HepG2 (cell line): ENCODE measurements around the gene KRT1. TPM values are rescaled to one million over a fixed set of nuclear protein-coding genes. Genes with fewer than 3 reads are reported as not detected.

ENCODE experiments used
- ATAC-seq: fragments of 200-7000 bp; cut with Tn5 transposase; 3 replicates; pipeline ENCODE4 v1.9.1; 2020; ENCODE audit warnings: mild to moderate bottlenecking, moderate library complexity
- BruUV-seq: library from RNA; stranded (reverse); fragments of 400-500 nt; replicated peaks from 2 replicates; lab custom pipeline; 2021; lab: Mats Ljungman, UMichigan
- CTCF ChIA-PET: fragments of 300-600 bp; formaldehyde crosslinking; extraction: SDS; loops from one replicate; lab custom pipeline; 2021; ENCODE audit warnings: low total read pairs, inconsistent platforms, low intra/inter-chr PET ratio; lab: Yijun Ruan, JAX
- POLR2A ChIA-PET: fragments of 350-600 bp; sonication (Branson Sonifier 250); formaldehyde crosslinking; loops from one replicate; lab custom pipeline; 2020; ENCODE audit warnings: antibody characterized with exemption, inconsistent platforms; lab: Yijun Ruan, JAX
- DNase-seq: peaks from one replicate; pipeline ENCODE4 v3.0.0-alpha.2; 2015; ENCODE audit warnings: low spot score
- FAIRE-seq: peaks from 3 replicates; lab custom pipeline; 2011; peaks lifted over from hg19 to GRCh38; lab: Jason Lieb, UNC
- H2AFZ ChIP-seq: one replicate; pipeline ENCODE4 v1.6.1; 2011; ENCODE audit warnings: low read length, inconsistent platforms
- H3K27ac ChIP-seq: fragments of 300-600 bp; 3 replicates; pipeline ENCODE4 v1.8.0; 2011; ENCODE audit warnings: mixed run types, mild to moderate bottlenecking, mixed read lengths, low read length, inconsistent platforms; ENCODE audit not compliant: insufficient read depth; ENCODE audit errors: extremely low read length
- H3K27me3 ChIP-seq, 2 experiments: fragments of 200-600 bp in 1 of 2; 2 replicates in 1 of 2; 3 replicates in 1 of 2; pipeline versions ENCODE4 v1.6.0 to v1.8.0; 2011; ENCODE audit warnings: low read length in 2 of 2, mild to moderate bottlenecking in 2 of 2, moderate library complexity in 2 of 2, inconsistent platforms in 1 of 2; ENCODE audit not compliant: insufficient read depth in 2 of 2, control insufficient read depth in 1 of 2
- H3K36me3 ChIP-seq, 2 experiments: fragments of 200-600 bp in 1 of 2; replicated peaks in 1 of 2; 2 replicates in 1 of 2; 3 replicates in 1 of 2; pipeline versions ENCODE4 v1.5.1 to v1.8.0; 2011; ENCODE audit warnings: low read length in 2 of 2, inconsistent platforms in 1 of 2; ENCODE audit not compliant: insufficient read depth in 2 of 2, control insufficient read depth in 1 of 2
- H3K4me1 ChIP-seq: 2 replicates; pipeline ENCODE4 v1.5.1; 2012; ENCODE audit warnings: low read length, inconsistent platforms; ENCODE audit not compliant: insufficient read depth
- H3K4me2 ChIP-seq: 2 replicates; pipeline ENCODE4 v1.6.0; 2011; ENCODE audit warnings: low read depth, low read length, inconsistent platforms
- H3K4me3 ChIP-seq, 3 experiments: fragments of 200-600 bp in 1 of 3; sonication (generic), shearing (Covaris generic) in 1 of 3; replicated peaks in 1 of 3; 2 replicates each; pipeline ENCODE4 v1.5.1; 2011 to 2016; ENCODE audit warnings: low read length in 3 of 3, inconsistent platforms in 2 of 3, low read depth in 2 of 3, mild to moderate bottlenecking in 2 of 3, control low read depth in 1 of 3, mixed read lengths in 1 of 3; ENCODE audit not compliant: insufficient read depth in 1 of 3
- H3K79me2 ChIP-seq: one replicate; pipeline ENCODE4 v1.6.1; 2011; ENCODE audit warnings: low read length, inconsistent platforms; ENCODE audit not compliant: insufficient read depth
- H3K9ac ChIP-seq: 2 replicates; pipeline ENCODE4 v1.6.0; 2011; ENCODE audit warnings: mild to moderate bottlenecking, low read depth, low read length, inconsistent platforms; ENCODE audit not compliant: insufficient read depth
- H3K9me3 ChIP-seq: 2 replicates; pipeline ENCODE4 v1.5.1; 2012; ENCODE audit warnings: mild to moderate bottlenecking, low read length
- H4K20me1 ChIP-seq: 2 replicates; pipeline ENCODE4 v1.6.0; 2011; ENCODE audit warnings: inconsistent platforms, mild to moderate bottlenecking, low read length, moderate library complexity; ENCODE audit not compliant: insufficient read depth
- CREB1 ChIP-seq, 2 experiments: fragments of 450-650 bp in 1 of 2; IDR thresholded peaks; 2 replicates each; pipeline ENCODE4 v1.6.1; 2016 to 2017; ENCODE audit warnings: control low read depth in 1 of 2, mild to moderate bottlenecking in 1 of 2, missing compliant biosample characterization in 1 of 2, missing genetic modification characterization in 1 of 2
- MAFK ChIP-seq, 2 experiments: IDR thresholded peaks in 1 of 2; conservative IDR thresholded peaks in 1 of 2; 2 replicates each; pipeline ENCODE4 v1.6.1; 2011; ENCODE audit warnings: improper control_type of control experiment in 2 of 2, low read length in 2 of 2
- SCMH1 ChIP-seq: sonication (generic); formaldehyde crosslinking; IDR thresholded peaks from 2 replicates; pipeline ENCODE4 v1.9.0; 2021; ENCODE audit warnings: missing genetic modification reagents, mild to moderate bottlenecking, borderline replicate concordance
- ZNF841 ChIP-seq: sonication (generic); formaldehyde crosslinking; IDR thresholded peaks from 2 replicates; pipeline ENCODE4 v1.8.1; 2023; ENCODE audit warnings: missing genetic modification reagents, borderline replicate concordance
- WGBS: methylation state at CpG from one replicate; pipeline ENCODE4 v1.1.6; 2017; ENCODE audit warnings: low lambda C conversion rate; 5-methylcytosine and 5-hydroxymethylcytosine counted together
- in situ Hi-C: cut with HindIII; loops from 2 replicates; pipeline ENCODE4 v1.10.0; 2017; ENCODE audit warnings: low pct_unique_long_range_greater_than_20kb; ENCODE audit not compliant: extremely low pct_ligation_motif_present
- intact Hi-C: fragments of 100-400 bp; cut with micrococcal nuclease; formaldehyde crosslinking; loops from one replicate; pipeline ENCODE4 v1.10.0; 2022; ENCODE audit not compliant: unreplicated experiment
- polyA plus RNA-seq, 8 experiments: library from polyadenylated mRNA; depleted of rRNA in 3 of 8; stranded (reverse) in 7 of 8; unstranded in 1 of 8; fragments of >200 nt; fragmentation: Illumina TruSeq in 4 of 8; extraction: Trizol in 4 of 8; gene quantifications; 2 replicates each; pipeline versions ENCODE4 v1.2.1 to v1.2.3, GENCODE V29; 2011 to 2016; ENCODE audit warnings: low read depth in 4 of 8, missing spikeins in 1 of 8, mixed read lengths in 1 of 8; ENCODE audit not compliant: insufficient read depth in 1 of 8
- total RNA-seq, 5 experiments: library from RNA; depleted of rRNA; stranded (reverse); fragments of >200 nt; fragmentation: Illumina TruSeq; extraction: Trizol; gene quantifications; 2 replicates each; pipeline ENCODE4 v1.2.3, GENCODE V29; 2016; ENCODE audit warnings: low read depth in 1 of 5

Gene KRT1
- total and polyA plus RNA-seq, 2 of the 13 experiments (the other 11 are each of a cell fraction or from before 2014, with no cell fraction given): not detected

- Histone ChIP-seq H3K27me3 (peaks cover 0 to 25% of the 10 kb centered on the region in 2 experiments; a peak in 2 of 5 replicates), H3K4me3 (no peak overlapping the region), H4K20me1 (no peaks in the 10 kb centered on the region), H3K9ac (no peak overlapping the region)
- in situ Hi-C loops: no loop called here
- no TSS peak for BruUV-seq
- ATAC-seq: no peak
- CTCF ChIA-PET: no interaction called here
- FAIRE-seq: no peak
- no peak for TF ChIP-seq SCMH1 (CRISPR knock-in tag)
- 0 out of 4 replicates have a peak, but pooled peaks of 1 of the 2 experiments have one; percentile 20 for TF ChIP-seq MAFK (conservative IDR thresholded peaks at IDR 0.05 in 1 of 2, IDR thresholded peaks at IDR 0.05 in 1 of 2; ENCODE audit: low read length in 2 of 2)
- TF ChIP-seq, all 625 proteins: peak for 1
- no peak overlapping the region for H3K4me2 ChIP-seq
- no peaks in the 10 kb centered on the region for H3K4me1 ChIP-seq
- no peaks in the 10 kb centered on the region for H3K79me2 ChIP-seq
- intact Hi-C loops: no loop called here
- no peaks in the 10 kb centered on the region for H3K36me3 ChIP-seq
- DNase-seq: no peak
- H2AFZ ChIP-seq: no peak overlapping the region
- POLR2A ChIA-PET: no interaction called here
- WGBS: 0% methylated on average over 3 of the region's 3 CpGs
- no peaks in the 10 kb centered on the region for H3K9me3 ChIP-seq
- H3K27ac ChIP-seq: no peak overlapping the region
Measured at GRCh38 chr12:52721838-52722470, 41.7 kb upstream of the KRT1 start.

- no peak for FAIRE-seq
- Histone ChIP-seq H3K4me3 (no peak overlapping the region), H2AFZ (no peak overlapping the region), H3K9ac (no peak overlapping the region), H3K27ac (no peak overlapping the region), H3K4me2 (no peak overlapping the region), H3K36me3 (no peaks in the 10 kb centered on the region), H3K9me3 (no peaks in the 10 kb centered on the region), H3K4me1 (no peaks in the 10 kb centered on the region), H3K27me3 (peaks cover 0 to 30% of the 10 kb centered on the region in 2 experiments; a peak in 4 of 5 replicates), H4K20me1 (no peaks in the 10 kb centered on the region), H3K79me2 (no peaks in the 10 kb centered on the region)
- CTCF ChIA-PET: no interaction called here
- 2% methylated on average over 6 of the region's 8 CpGs for WGBS
- DNase-seq: no peak
- intact Hi-C loops (no loop called here), in situ Hi-C loops (no loop called here)
- no peak for ATAC-seq
- POLR2A ChIA-PET: no interaction called here
- no TSS peak for BruUV-seq
- TF ChIP-seq ZNF841 (CRISPR knock-in tag): no peak
- 0 out of 2 replicates have a peak, but pooled peaks have one; percentile 46 for TF ChIP-seq CREB1 (IDR thresholded peaks at IDR 0.05)
- TF ChIP-seq CREB1 (CRISPR knock-in tag; IDR thresholded peaks at IDR 0.05): no peak
Measured at GRCh38 chr12:52720365-52720886, 40.2 kb upstream of the KRT1 start.
